Testis (tissue), 2 donors: ENCODE data around the gene P2RX5.

Experiments used
- POLR2A ChIP-seq: fragments of 450-650 bp; IDR thresholded peaks from one replicate; pipeline ENCODE4 v1.6.1; 2017; ENCODE audit warnings: antibody characterized with exemption, mild to moderate bottlenecking, moderate library complexity
- TF ChIP-seq, protein P1 (sequence below), 3 experiments: fragments of 450-650 bp in 2 of 3; fragments of 200-600 bp in 1 of 3; sonication (generic) in 1 of 3; IDR thresholded peaks; one replicate each; pipeline ENCODE4 v1.5.1; 2016 to 2019; ENCODE audit warnings: antibody characterized with exemption in 3 of 3, mild to moderate bottlenecking in 2 of 3, moderate library complexity in 1 of 3

GRCh38 chr17:3667366-3668278 lies 28.3 kb downstream of the P2RX5 start:
- TF ChIP-seq, protein P1, sequence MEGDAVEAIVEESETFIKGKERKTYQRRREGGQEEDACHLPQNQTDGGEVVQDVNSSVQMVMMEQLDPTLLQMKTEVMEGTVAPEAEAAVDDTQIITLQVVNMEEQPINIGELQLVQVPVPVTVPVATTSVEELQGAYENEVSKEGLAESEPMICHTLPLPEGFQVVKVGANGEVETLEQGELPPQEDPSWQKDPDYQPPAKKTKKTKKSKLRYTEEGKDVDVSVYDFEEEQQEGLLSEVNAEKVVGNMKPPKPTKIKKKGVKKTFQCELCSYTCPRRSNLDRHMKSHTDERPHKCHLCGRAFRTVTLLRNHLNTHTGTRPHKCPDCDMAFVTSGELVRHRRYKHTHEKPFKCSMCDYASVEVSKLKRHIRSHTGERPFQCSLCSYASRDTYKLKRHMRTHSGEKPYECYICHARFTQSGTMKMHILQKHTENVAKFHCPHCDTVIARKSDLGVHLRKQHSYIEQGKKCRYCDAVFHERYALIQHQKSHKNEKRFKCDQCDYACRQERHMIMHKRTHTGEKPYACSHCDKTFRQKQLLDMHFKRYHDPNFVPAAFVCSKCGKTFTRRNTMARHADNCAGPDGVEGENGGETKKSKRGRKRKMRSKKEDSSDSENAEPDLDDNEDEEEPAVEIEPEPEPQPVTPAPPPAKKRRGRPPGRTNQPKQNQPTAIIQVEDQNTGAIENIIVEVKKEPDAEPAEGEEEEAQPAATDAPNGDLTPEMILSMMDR (IDR thresholded peaks at IDR 0.05): no peak
- no peak for TF ChIP-seq POLR2A
